Left cardiac atrium (tissue), 4 donors: ENCODE measurements around the gene NDEL1. TPM values are rescaled to one million over a fixed set of nuclear protein-coding genes. Genes with fewer than 3 reads are reported as not detected.
A peak's percentile ranks its signal among the peaks of the same experiment; 100 is the strongest.

Experiments
- ATAC-seq, 2 donors: fragments of 200-7000 bp; cut with Tn5 transposase; one replicate each; pipeline ENCODE4 v1.9.1; 2020; ENCODE audit warnings: mild to moderate bottlenecking in 2 of 2, moderate library complexity in 2 of 2
- DNase-seq: peaks from one replicate; pipeline ENCODE4 v3.0.0-alpha.2; 2020
- intact Hi-C, 2 donors: fragments of 100-400 bp; cut with DNase I; formaldehyde crosslinking; loops; one replicate each; pipeline versions ENCODE4 v1.14.1 to v1.15.1; 2022 to 2023
- total RNA-seq, 2 donors: library from RNA; stranded (reverse); fragmentation: NEBNext Ultra II Directional; extraction: Animal tissue kit (Norgen Biotek cat#: 25700); gene quantifications; one replicate each; pipeline ENCODE4 v1.2.1, GENCODE V29; 2021
- donor health status: DM: no; HTN: yes; CAD: no.
- donor health status: DM: no; HTN: yes; CAD: no; lungs with severe emphysema.
- donor health status: DM: yes; HTN: yes; CAD: no.
- donor health status: Dilated cardiomyopathy.

NDEL1 gene
- total RNA-seq, 2 donors from 2014 or later: 27.8 to 48.8 TPM

- no peak for DNase-seq
- intact Hi-C loops: loop anchor here (2.0 to 10.0 kb wide), 4 partner anchors 334 to 376 kb away; partner anchors contain the start of gene CCDC42 (in 1 of the 2)
- ATAC-seq: no peak
These were observed 24.8 kb upstream of the NDEL1 start for GRCh38 chr17:8410883-8411238.

- ATAC-seq (no peak), DNase-seq (no peak)
- intact Hi-C loops: loop anchor here (5.0 to 10.0 kb wide), 2 partner anchors 333 to 335 kb away; partner anchors contain the start of gene CCDC42 (in 1 of the 2)
These were observed 23.6 kb upstream of the NDEL1 start for GRCh38 chr17:8412089-8412488.

GRCh38 chr17:8413328-8413727 lies 22.4 kb upstream of the NDEL1 start:
- no peak for ATAC-seq

GRCh38 chr17:8413938-8414337 lies 21.7 kb upstream of the NDEL1 start:
- intact Hi-C loops: loop anchor here (5.0 to 10.0 kb wide), 2 partner anchors 331 to 333 kb away; partner anchors contain the start of gene CCDC42 (in 1 of the 2)
- DNase-seq (no peak), ATAC-seq (no peak)

More at GRCh38 chr17:8413328-8413727, 22.4 kb upstream of the NDEL1 start:
- intact Hi-C loops: loop anchor here (5.0 to 10.0 kb wide), 2 partner anchors 331 to 334 kb away; partner anchors contain the start of gene CCDC42 (in 1 of the 2)
- DNase-seq: no peak

- DNase-seq (no peak), ATAC-seq (no peak)
- intact Hi-C loops: loop anchor here in 1 of 2 donors (10.0 kb wide), 1 partner anchor 327 kb away; the partner anchor contains the start of gene CCDC42
These were observed 17.9 kb upstream of the NDEL1 start for GRCh38 chr17:8417806-8418205.

- intact Hi-C loops: loop anchor here in 1 of 2 donors (10.0 kb wide), 1 partner anchor 326 kb away; the partner anchor contains the start of gene CCDC42
- ATAC-seq (no peak), DNase-seq (no peak)
These were observed 17.2 kb upstream of the NDEL1 start for GRCh38 chr17:8418471-8418870.

- intact Hi-C loops: loop anchor here in 1 of 2 donors (10.0 kb wide), 1 partner anchor 325 kb away; the partner anchor contains the start of gene CCDC42
- no peak for ATAC-seq
- DNase-seq: no peak
These were observed 16.4 kb upstream of the NDEL1 start for GRCh38 chr17:8419305-8419704.

- intact Hi-C loops: no loop called here
- peak; percentile 68 for DNase-seq
- ATAC-seq: peak; percentile 85 to 93
These were observed 15.4 kb upstream of the NDEL1 start for GRCh38 chr17:8420041-8420934.

- no peak for DNase-seq
- intact Hi-C loops: no loop called here
- ATAC-seq: peak; percentile 50
These were observed 14.1 kb upstream of the NDEL1 start for GRCh38 chr17:8421571-8421970.

GRCh38 chr17:8426094-8426720 lies 9.5 kb upstream of the NDEL1 start:
- DNase-seq: no peak
- intact Hi-C loops: no loop called here
- ATAC-seq: no peak

- intact Hi-C loops: no loop called here
- ATAC-seq (no peak), DNase-seq (no peak)
These were observed 8.9 kb upstream of the NDEL1 start for GRCh38 chr17:8426802-8427201.

- ATAC-seq (peak; percentile 32 to 75), DNase-seq (peak; percentile 92)
- intact Hi-C loops: no loop called here
These were observed 4.7 kb upstream of the NDEL1 start for GRCh38 chr17:8430966-8431365.

- DNase-seq (peak; percentile 74), ATAC-seq (peak; percentile 71 to 85)
- intact Hi-C loops: no loop called here
These were observed 622 bp downstream of the NDEL1 start for GRCh38 chr17:8436169-8436843.

GRCh38 chr17:8436844-8437171 lies 1.1 kb downstream of the NDEL1 start:
- DNase-seq (no peak), ATAC-seq (no peak)
- intact Hi-C loops: no loop called here

- intact Hi-C loops: no loop called here
- no peak for DNase-seq
- ATAC-seq: no peak
These were observed 2.8 kb downstream of the NDEL1 start for GRCh38 chr17:8438441-8438840.

GRCh38 chr17:8439681-8440080 lies 4.0 kb downstream of the NDEL1 start:
- intact Hi-C loops: no loop called here
- DNase-seq (no peak), ATAC-seq (no peak)

GRCh38 chr17:8441690-8442089 lies 6.0 kb downstream of the NDEL1 start:
- no peak for DNase-seq
- no peak for ATAC-seq
- intact Hi-C loops: no loop called here

- no peak for DNase-seq
- intact Hi-C loops: no loop called here
- no peak for ATAC-seq
These were observed 6.6 kb downstream of the NDEL1 start for GRCh38 chr17:8442310-8442709.

GRCh38 chr17:8443756-8444155 lies 8.1 kb downstream of the NDEL1 start:
- ATAC-seq (no peak), DNase-seq (no peak)
- intact Hi-C loops: no loop called here

GRCh38 chr17:8444494-8444893 lies 8.8 kb downstream of the NDEL1 start:
- intact Hi-C loops: no loop called here
- ATAC-seq (no peak), DNase-seq (no peak)
